Left ventricle myocardium superior (tissue), 1 donor: ENCODE measurements around the gene SSH3. TPM values are rescaled to one million over a fixed set of nuclear protein-coding genes. Genes with fewer than 3 reads are reported as not detected.

Experiments used
- ATAC-seq: fragments of 200-7000 bp; cut with Tn5 transposase; one replicate; pipeline ENCODE4 v1.9.1; 2020; ENCODE audit warnings: mild to moderate bottlenecking, moderate library complexity
- DNase-seq: peaks from one replicate; pipeline ENCODE4 v3.0.0-alpha.2; 2020
- intact Hi-C: fragments of 100-400 bp; cut with micrococcal nuclease; formaldehyde crosslinking; loops from one replicate; pipeline ENCODE4 v1.11.0; 2022
- total RNA-seq: library from RNA; stranded (reverse); fragmentation: NEBNext Ultra II Directional; extraction: Animal tissue kit (Norgen Biotek cat#: 25700); gene quantifications from one replicate; pipeline ENCODE4 v1.2.1, GENCODE V29; 2021
- donor health status: DM: no; HTN: yes; CAD: no; lungs with severe emphysema.

SSH3 gene
- total RNA-seq, 1 donor from 2014 or later, result 18.7 TPM

DNA sequence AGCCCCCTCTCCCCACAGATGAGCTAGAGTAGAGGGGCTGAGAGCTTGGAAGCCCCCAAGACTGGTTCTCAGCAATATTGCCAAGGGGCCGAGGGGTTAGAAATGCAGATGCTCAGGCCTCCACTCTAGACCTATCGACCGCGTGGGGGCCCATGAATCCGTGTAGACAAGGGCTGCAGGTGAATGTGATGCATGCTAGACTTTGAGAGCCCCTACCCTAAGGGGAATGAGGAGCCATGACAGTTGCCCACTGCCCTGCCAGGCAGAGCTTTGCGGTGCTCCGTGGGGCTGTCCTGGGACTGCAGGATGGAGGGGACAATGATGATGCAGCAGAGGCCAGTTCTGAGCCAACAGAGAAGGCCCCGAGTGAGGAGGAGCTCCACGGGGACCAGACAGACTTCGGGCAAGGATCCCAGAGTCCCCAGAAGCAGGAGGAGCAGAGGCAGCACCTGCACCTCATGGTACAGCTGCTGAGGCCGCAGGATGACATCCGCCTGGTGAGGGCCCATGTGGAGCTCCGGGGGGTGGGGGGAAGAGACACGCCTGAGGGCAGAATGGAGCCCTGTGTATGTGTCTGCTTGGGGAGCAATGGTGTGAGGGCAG is 1.3 kb downstream of the SSH3 start:
- intact Hi-C loops, result no loop called here
- ATAC-seq, result no peak
- no peak for DNase-seq

DNA sequence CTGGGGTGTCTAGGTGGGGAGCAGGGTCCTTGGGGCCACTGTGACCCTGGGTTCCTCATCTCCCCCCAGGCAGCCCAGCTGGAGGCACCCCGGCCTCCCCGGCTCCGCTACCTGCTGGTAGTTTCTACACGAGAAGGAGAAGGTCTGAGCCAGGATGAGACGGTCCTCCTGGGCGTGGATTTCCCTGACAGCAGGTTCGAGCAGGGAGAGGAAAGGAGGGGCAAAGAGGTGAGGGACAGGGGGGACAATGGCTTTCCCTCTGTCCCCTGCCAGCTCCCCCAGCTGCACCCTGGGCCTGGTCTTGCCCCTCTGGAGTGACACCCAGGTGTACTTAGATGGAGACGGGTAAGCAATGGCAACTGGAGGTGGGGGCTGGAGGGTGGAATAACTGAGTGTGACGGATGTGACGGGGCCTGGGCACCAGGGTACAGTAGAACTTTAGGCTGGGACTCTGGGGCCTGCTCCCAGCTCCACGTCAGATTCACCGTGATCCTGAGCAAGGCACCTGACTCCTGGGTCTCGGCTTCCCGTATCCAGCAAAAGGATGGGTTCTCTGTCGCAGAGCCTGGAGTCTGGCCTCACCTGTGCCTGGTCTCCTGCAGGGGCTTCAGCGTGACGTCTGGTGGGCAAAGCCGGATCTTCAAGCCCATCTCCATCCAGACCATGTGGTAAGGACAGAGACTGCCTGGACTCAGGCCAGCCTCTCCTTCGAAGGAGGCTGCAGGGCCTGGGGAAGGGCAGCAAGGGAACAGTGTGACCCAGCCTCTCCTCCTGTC is 3.6 kb downstream of the SSH3 start:
- no peak for DNase-seq

DNA sequence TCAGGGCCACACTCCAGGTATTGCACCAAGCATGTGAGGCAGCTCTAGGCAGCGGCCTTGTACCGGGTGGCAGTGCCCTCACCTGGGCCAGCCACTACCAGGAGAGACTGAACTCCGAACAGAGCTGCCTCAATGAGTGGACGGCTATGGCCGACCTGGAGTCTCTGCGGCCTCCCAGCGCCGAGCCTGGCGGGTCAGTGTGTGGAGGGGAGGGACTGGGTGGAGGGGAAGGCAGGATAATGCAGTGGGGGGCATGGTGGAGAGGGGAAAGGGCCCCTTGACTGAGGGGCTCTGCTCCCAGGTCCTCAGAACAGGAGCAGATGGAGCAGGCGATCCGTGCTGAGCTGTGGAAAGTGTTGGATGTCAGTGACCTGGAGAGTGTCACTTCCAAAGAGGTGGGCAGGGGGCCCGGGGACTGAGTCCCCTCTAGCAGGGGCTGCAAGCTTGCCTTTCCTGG is 4.2 kb downstream of the SSH3 start:
- ATAC-seq (no peak), DNase-seq (no peak)
- intact Hi-C loops, result no loop called here

More for the DNA sequence above, 3.6 kb downstream of the SSH3 start:
- ATAC-seq, result no peak
- intact Hi-C loops, result no loop called here

DNA sequence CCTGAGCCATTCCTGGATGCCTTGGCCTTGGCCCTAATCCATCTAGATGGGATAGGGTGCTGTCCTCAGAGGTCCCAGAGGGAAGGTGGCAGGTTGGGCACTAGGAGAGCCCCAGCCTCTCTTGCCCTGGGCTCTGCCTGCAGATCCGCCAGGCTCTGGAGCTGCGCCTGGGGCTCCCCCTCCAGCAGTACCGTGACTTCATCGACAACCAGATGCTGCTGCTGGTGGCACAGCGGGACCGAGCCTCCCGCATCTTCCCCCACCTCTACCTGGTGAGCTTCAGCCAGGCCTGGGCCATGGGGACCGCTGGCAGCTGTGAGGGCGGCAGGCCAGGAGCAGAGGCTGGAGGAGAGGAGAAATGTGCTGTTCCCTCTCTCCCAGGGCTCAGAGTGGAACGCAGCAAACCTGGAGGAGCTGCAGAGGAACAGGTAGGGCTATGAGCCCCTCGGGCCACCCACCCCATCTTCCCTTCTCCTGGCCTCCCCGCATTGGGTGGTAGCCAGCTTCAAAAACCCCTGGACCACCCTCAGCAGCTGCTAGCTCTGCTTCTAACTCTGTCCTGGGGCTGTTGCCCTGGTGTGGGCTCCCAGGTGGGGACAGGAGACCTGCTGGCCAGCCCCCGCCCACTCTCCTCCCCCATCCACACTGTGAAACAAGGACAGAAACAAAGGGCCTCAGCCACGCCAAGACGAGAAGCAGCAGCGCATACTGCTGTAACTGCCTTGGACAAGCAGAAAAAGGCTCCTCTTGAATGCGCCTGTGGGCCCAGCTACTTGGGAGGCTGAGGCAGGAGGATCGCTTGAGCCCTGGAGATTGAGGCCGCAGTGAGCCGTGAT is 4.9 kb downstream of the SSH3 start:
- ATAC-seq (no peak), DNase-seq (no peak)
- intact Hi-C loops, result no loop called here

DNA sequence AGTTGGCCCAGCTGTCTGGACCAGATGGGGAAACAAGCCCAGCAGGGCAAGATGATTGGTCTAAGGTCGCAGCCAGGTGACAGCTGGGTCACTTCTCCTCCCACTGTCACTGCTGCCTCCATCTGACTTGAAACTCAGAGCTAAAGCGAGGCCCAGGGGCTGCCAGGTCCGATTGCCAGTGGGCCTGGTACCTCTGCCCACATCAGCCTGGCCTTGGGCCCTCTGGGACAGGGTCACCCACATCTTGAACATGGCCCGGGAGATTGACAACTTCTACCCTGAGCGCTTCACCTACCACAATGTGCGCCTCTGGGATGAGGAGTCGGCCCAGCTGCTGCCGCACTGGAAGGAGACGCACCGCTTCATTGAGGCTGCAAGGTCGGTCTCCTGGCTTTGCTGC is 5.8 kb downstream of the SSH3 start:
- ATAC-seq (no peak), DNase-seq (no peak)
- intact Hi-C loops, result no loop called here

DNA sequence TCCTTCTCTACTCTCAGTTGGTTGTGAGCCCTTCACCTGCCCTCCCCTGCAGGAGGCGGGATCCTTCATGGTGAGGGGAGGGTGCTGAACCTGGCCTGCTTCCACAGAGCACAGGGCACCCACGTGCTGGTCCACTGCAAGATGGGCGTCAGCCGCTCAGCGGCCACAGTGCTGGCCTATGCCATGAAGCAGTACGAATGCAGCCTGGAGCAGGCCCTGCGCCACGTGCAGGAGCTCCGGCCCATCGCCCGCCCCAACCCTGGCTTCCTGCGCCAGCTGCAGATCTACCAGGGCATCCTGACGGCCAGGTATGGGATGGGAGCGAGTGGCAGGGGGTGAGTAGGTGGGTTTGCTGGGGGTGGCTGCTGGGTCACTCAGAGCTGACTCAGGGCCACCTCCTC is 6.3 kb downstream of the SSH3 start:
- no peak for DNase-seq
- intact Hi-C loops, result no loop called here
- no peak for ATAC-seq

DNA sequence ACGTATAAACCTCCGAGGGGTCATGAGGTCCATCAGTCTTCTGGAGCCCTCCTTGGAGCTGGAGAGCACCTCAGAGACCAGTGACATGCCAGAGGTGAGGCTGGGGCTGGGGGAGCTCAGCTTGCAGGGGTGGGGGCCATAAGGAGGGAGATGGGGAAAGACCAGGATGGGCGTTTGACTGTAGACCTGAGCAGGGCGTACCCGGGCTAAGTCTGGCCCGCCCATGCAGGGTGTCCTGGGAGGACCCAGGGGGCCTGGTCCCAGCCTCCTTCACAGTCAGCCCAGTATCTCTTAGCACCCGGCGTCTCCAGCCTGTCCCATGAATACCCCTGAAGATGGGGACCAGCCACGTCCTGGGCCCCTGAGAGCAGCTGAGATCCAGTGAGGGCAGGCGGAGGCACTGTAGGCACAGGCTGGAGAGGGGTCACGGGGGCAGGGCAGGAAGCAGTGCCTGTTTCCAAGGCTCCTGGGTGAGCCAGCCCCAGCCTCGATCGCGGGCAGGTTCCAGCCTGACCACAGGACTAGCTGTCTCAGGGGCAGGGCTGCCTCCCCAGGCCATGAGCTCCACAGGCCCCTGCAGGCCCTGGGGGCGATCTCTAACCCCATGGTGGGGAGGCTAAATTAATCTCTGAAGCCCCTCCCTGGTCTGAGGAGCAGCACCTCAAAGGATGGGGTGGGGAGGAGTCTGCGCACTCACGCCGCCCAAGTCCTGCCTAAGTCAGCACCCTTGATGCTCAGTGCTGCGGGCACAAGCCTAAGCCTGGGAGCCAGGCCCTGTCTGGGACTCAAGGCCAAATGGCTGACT is 7.1 kb downstream of the SSH3 start:
- intact Hi-C loops, result no loop called here
- DNase-seq (no peak), ATAC-seq (no peak)

DNA sequence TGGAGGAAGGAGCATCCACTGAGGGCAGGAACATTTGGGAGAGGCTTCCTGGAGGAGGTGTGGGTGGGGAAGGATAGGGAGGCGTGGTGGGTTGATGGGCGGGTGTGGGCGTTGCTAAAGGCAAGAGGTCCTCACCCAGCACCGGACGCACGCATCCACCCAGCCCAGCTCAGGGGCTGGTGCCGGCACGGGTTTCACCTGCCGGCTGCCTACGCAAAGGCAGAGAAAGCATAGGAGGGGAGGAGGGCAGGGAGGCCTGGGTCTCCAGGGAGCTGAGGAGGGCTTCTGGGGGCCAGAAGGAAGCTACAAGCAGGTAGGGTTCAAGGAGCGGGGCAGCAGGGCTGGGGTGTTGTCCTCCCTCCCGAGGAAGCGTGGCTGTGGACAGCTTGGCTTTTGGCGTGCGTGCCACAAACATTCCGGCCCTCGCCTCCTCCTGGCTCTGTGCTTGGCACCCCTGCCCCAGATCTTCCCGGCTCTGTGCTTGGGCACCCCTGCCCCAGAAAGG is 7.8 kb downstream of the SSH3 start:
- ATAC-seq (no peak), DNase-seq (no peak)
- intact Hi-C loops, result no loop called here

DNA sequence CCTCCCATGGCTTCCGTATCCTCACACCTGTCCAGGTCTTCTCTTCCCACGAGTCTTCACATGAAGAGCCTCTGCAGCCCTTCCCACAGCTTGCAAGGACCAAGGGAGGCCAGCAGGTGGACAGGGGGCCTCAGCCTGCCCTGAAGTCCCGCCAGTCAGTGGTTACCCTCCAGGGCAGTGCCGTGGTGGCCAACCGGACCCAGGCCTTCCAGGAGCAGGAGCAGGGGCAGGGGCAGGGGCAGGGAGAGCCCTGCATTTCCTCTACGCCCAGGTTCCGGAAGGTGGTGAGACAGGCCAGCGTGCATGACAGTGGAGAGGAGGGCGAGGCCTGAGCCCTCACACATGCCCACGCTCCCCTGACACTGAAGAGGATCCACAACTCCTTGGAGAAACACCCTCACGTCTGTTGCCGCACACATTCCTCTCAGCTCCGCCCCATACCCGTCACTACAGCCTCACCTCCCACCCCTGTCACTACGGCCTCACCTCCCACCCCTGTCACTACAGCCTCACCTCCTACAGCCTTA is 8.3 kb downstream of the SSH3 start:
- intact Hi-C loops, result no loop called here
- no peak for ATAC-seq

DNA sequence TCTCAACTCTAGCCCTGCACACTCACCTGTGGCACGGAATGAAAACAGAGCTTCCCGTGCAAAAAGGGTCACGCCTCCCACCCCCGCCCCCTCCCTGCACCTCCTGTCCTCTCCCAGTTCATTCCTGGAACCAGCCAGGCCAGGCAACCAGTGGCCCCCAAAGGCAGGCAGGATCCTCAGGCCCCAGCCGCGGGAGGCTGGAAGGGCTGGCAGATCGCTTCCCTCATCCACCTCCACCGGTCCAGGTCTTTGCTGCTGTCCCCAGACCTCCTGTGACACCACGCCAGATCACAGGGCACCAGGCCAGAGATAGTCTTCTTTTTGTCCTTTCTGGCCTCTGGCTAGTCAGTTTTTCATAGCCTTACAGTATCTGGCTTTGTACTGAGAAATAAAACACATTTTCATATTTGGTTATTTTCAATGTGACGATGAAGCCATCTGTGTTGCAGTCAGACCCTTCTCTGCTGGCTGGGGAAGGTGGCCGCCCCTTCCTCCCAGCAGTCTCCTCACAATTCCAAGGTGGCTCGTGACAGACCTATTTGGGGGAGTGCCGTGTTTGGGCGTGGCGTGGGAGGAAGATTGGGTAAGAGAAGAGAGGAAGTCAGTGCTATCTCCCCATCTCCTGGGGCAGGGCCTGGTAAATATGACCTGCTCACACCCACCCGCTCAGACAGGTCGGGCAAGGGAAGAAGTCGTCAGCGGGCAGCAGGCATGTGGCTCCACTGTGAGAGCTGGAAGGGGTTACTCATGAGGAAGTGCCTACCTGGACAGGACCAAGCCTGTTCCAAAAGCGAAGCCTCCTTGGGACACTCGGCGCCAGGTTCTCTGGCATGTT is 9.1 kb downstream of the SSH3 start:
- intact Hi-C loops, result no loop called here
- ATAC-seq (no peak), DNase-seq (no peak)

More for the DNA sequence above, 8.3 kb downstream of the SSH3 start:
- no peak for DNase-seq

DNA sequence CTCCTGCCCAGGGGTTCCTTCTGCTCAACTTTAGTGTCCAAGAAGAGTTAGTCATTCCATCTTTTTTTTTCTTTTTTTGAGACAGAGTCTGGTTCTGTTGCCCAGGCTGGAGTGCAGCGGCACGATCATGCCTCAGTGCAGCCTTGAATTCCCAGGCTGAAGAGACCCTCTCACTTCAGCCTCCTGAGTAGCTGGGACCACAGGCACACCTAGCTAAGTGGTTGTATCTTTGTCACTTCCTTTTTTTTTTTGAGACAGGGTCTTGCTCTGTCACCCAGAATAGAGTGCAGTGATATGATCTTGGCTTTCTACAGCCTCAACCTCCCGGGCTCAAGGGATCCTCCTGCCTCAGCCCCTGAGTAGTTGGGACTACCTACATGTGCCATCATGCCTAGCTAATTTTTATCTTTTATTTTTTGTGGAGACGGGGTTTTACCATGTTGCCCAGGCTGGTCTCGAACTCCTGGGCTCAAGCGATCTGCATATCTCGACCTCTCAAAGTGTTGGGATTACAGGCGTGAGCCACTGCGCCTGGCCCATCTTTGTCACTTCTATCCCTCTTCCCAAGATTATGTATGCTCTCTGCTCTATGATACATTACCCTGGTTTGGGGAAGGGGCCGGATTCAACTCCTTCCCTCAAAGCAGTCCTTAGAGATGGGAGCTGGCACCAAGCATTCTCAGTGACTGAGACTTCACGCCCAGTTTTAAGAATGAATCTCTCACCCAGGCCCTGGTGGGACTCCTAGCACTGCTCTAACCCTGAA is 10.0 kb downstream of the SSH3 start:
- intact Hi-C loops, result no loop called here
- DNase-seq (no peak), ATAC-seq (no peak)

DNA sequence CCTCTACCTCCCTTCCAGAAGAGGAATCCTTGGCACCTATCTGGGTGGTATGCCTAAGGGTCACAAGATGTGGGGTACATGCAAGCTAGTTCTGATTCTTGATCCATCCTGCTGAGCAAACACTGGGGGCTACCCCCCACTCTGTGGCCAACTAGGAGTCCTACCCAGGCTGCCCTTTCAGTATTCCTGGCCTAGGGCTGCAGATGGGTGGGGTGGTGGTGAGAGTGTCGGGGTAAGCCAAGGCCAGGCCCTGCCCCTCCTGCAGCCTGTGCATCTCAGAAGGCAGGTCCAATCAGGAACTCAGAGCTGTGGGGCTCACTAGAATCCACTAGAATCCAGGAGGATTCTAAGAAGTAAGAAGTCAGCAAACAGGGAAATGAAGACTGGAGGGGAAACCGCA is 10.9 kb downstream of the SSH3 start:
- DNase-seq (no peak), ATAC-seq (no peak)
- intact Hi-C loops, result no loop called here

DNA sequence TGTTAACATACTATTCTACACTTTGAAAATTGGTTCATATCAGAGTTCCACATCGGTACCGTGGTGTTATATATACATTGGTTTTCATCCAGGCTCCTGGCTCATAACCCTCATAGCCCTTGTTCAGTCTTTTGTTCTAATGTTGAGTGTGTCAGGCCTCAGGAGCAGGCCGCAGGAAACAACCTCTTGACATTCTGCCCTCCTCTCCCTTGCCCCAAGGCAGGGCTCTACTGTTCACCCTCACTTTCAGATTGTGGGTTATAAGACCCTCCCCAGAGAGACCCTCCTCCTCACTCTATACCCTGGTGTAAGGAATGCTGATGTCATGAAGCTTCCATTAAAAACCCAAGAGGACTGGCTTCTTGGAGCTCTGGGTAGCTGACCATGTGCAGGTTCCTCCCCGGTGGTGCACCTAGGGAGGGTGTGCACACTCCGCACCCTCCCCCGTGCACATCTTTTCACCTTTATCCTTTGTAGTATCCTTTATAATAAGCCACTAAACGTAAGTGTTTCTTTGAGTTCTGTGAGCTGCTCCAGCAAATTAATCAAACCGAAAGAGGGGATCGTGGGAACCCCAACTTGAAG is 12.1 kb downstream of the SSH3 start:
- ATAC-seq, result no peak

DNA sequence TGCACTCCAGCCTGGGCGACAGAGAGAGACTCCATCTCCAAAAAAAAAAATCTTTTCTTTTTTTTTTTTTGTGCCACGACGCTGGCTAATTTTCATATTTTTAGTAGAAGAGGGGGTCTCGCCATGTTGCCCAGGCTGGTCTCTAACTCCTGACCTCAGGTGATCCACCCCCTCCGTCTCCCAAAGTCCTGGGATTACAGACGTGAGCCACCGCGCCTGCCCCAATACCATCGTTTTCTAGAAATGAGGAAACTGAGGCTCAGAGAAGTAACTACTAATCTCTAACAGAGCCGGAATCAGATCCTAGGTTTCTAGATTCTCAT is 13.5 kb downstream of the SSH3 start:
- ATAC-seq, result no peak

More for the DNA sequence above, 12.1 kb downstream of the SSH3 start:
- no peak for DNase-seq
- intact Hi-C loops, result loop anchor here (5.0 kb wide), 1 partner anchor 53 kb away; no protein-coding TSS in a partner anchor

DNA sequence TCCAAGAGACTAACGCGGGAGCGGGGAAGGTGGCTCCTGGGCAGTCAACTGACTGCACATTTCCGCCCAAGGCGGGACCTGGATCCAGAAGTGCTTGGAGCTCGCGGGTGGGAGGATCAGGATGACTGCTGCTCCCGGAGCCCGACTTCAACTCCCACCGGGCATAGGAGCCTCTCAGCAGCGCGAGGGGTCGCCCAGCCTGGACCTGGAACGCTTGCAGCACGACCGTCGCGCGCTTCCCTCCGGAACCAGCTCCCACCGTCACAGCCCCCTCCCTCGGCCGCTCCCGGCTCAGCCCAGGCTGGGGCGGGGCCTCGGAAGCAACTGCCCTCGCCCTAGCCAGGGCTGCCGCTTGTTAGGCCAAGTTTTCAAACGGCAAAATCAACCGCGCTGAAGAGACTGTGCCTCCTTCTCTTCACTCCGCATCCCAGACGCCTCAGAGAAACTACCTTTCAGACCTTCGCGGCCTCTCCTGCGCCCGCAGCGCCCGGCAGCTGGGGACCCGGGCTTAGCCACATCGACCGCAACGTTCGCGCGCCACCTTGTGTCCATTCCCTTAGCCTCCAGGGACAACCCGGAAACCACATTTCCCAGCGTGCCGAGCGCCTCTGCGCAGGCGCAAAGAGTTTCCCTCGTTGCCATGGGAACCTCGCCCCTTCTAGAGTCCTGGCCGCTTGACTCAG is 14.0 kb downstream of the SSH3 start:
- ATAC-seq (peak; percentile 93), DNase-seq (peak; percentile 97)
- intact Hi-C loops, result loop anchor here (5.0 kb wide), 1 partner anchor 55 kb away; no protein-coding TSS in a partner anchor

More for the DNA sequence above, 13.5 kb downstream of the SSH3 start:
- no peak for DNase-seq
- intact Hi-C loops, result loop anchor here (5.0 kb wide), 1 partner anchor 55 kb away; no protein-coding TSS in a partner anchor

DNA sequence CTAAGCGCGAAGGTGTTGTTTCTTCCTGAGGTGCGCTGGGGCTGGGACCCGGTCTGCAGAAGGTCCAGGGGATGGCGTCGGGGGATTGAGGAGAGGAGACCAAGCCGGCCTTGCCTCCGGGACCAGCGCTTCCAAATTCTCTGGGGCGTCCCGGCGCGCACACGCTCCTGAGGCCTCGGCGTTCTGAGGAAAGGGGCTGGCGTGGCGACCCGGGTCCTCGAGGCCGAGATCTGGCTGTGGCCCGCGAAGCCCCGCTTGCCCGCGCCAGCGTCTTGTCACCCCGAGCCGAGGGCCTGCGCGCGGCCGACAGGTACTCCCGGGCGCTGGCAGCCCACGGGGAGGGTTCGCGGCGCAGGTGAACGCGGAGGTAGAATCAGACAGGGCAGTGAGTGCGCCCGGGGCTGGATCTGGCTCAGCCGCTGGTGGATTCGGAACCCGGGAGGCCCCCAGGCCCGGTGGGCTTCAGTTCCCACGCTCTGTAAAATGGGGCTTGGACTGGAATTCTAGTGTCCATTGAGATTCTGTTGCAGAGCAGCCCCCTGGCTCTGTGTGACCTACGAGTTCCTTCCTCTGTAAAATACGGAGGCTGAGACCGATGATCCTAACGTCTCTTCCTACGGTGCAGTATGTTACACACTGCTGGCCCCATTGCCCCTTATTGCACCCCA is 14.7 kb downstream of the SSH3 start:
- intact Hi-C loops, result loop anchor here (5.0 kb wide), 1 partner anchor 56 kb away; no protein-coding TSS in a partner anchor
- no peak for DNase-seq

More for the DNA sequence above, 14.7 kb downstream of the SSH3 start:
- ATAC-seq, result peak; percentile 34
